DMS53 treated with DMSO at 0.1 percent for 48 hours (cell line): ENCODE results near the gene INVS.
"Not testable (repeated sequence)": the region's sequence is repeated elsewhere in the genome, so short reads cannot be mapped to it uniquely, and the experiment has no call there.

Experiments
- DNase-seq: peaks from one replicate; lab custom pipeline; 2025; ENCODE audit not compliant: unreplicated experiment; lab: John Stamatoyannopoulos, UW

INVS gene

DNA sequence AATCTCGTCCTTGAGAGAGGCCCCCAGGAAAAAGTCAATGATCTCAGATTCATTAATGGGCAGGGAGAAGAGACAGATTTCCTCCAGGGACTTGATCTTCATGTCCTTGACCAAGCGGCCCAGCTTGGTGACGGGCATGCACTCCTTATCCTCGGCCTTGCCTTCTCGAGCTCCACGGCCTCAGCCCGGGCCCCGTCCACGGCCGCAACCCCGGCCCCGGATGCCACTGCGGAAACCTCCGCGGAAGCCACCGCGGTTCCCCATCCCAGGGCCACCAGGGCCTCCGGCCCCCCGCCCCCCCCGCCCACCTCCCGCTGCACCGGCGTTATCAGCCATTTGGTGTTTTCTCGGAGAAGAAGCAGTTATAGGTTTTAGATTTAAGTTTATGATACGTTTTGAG, 18.3 kb downstream of the INVS start:
- DNase-seq, result no peak

DNA sequence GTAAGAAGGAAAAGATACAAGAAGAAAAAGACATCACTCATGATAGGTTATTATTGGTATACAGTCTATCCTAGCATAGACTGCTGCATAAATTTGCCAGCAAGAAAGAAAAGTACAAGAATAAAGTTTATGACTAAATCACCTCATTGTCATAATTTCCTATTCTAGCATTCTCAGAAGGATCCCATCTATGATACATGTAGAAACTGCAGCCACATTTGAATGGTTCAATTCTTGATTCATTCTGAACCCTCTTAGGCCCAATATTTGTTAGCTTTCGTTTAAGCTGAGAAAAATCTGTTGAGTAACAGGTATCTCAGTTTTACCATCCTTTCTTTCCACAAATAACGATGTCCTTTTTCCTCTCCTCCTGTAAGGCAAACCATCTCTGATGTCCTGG, 21.2 kb downstream of the INVS start:
- DNase-seq, result no peak

DNA sequence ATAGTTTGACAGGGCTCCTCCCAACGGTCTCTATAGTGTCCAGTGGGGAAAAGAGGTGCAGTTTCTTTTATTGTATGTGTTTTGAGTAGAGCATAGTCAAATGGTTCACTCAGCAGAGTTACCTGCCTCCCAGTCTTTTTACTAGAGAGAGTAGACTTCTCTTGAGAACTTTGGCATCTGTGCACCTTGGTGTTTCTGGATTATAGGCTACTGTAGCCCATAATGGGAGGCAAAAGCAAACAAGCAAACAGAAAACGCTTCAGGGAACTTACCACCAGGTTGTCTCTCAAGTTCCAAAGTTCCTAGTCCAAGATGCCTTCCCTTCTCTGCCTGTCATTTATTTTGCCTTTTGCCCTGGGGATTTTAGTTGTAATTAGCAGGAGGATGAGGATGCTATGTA, 26.2 kb downstream of the INVS start:
- no peak for DNase-seq

DNA sequence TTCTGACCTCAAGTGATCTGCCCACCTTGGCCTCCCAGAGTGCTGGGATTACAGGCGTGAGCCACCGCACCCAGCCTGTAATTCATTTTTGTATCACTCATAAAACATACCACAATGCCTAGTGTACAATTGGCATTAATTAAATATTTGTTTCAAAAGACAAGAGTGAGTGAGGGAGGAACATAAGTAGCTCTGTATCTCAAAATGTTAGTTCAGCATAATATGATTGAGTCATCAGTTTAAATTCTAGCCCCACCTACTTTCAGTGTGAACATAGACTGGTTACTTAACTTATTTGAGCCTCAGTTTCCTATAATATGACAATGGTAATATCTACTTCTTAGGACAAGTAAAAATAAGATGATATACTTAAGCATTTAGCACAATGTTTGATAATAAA, 26.9 kb downstream of the INVS start:
- DNase-seq, result no peak

- DNase-seq, result no peak
Measured at GRCh38 chr9:100126423-100126822, 27.4 kb downstream of the INVS start.

DNA sequence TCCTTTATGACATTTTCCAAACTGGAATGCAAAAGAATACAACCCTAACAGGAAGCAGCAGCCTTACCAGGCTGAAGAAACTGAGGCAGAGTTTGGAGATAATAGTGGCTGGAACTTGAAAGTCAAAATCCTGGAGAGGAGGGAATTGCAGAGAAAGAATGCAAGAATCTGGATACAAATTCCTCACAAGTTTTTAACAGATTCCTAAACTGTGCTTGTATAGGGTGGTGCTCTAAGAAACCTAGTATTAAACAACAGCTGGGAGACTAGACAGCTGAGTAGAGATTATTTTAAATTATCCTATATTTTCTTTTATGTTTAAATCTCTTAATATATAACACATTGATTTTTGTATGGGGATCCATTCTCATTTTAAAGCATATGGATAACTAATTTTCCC, 30.7 kb downstream of the INVS start:
- DNase-seq, result no peak

GRCh38 chr9:100131216-100131615, 32.2 kb downstream of the INVS start:
- no peak for DNase-seq

DNA sequence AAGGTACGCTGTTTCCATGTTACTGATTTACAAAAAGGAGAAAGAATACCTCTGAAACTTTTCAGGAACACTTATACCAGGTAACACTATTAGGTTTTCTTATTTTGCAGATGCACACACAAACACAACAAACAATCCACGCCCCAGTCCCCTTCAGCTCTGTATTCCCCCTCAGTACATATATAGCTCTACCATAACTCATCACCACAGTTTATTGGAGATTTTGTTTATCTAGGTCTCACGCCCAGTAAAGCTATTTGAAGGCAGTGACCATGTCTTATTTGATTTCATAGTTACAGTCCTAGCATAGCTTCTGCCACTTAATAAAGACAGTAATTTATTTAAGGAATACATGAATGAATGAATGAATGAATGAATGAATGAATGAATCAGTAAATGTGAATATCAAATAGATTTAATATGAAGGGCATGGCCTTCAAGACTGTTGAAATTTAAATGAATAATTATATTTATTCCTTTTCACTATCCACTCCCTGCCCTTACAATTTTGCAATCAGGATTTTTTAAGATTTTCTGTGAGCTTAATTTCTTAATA, 32.9 kb downstream of the INVS start:
- DNase-seq, result no peak

DNA sequence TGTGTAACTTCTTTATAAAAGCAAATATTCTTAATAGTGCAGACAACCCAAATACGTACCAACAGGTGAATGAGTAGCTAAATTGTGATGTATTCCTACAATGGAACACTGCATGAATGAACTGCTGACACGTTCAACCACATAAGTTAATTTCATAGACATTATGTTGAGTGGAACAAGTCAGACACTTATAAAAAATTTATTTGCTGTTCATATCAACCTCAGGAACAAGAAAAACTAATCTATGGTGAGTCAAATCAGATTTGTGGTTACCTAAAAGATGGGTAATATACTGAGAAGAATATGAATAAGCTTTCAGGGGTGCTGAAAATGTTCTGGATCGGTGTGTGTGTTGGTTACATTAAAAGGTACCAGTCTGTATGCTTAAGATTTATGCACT, 35.7 kb downstream of the INVS start:
- no peak for DNase-seq

GRCh38 chr9:100136799-100137198, 37.8 kb downstream of the INVS start:
- not testable (repeated sequence) for DNase-seq

DNA sequence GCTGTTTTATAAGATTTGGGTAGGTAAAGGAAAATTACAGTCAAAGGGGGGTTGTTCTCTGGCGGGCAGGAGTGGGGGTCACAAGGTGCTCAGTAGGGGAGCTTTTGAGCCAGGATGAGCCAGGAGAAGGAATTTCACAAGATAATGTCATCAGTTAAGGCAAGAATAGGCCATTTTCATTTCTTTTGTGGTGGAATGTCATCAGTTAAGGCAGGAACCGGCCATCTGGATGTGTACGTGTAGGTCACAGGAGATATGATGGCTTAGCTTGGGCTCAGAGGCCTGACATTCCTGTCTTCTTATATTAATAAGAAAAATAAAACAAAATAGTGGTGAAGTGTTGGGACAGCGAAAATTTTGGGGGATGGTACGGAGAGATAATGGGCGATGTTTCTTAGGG, 41.3 kb downstream of the INVS start:
- not testable (repeated sequence) for DNase-seq

GRCh38 chr9:100141862-100142261, 42.8 kb downstream of the INVS start:
- not testable (repeated sequence) for DNase-seq

GRCh38 chr9:100145167-100145934, 46.3 kb downstream of the INVS start:
- DNase-seq, result not testable (repeated sequence)

- not testable (repeated sequence) for DNase-seq
Measured at GRCh38 chr9:100145976-100146375, 46.9 kb downstream of the INVS start.

DNA sequence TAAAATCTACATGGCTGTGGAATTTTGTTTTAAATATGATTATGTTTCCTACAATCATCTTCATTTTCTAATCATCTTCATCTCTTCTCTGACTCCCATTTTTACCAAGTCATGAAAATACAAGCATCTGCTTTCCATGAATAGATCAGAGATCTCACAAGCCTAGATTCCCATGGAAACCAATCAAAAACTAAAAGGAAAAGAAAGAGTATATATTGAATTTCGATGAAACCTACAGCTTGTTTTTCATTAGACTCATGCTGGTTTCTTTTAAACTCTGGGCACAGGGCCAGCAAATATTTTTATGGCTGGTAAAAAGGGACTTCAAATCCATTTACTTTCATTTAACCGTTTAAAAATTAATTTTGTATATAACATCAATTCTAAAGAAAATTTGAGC, 51.2 kb downstream of the INVS start:
- DNase-seq, result no peak

- DNase-seq, result no peak
Measured at GRCh38 chr9:100160021-100160420, 61.0 kb downstream of the INVS start.

- no peak for DNase-seq
Measured at GRCh38 chr9:100167176-100167575, 68.1 kb downstream of the INVS start.

GRCh38 chr9:100167915-100168654, 69.0 kb downstream of the INVS start:
- DNase-seq, result no peak

DNA sequence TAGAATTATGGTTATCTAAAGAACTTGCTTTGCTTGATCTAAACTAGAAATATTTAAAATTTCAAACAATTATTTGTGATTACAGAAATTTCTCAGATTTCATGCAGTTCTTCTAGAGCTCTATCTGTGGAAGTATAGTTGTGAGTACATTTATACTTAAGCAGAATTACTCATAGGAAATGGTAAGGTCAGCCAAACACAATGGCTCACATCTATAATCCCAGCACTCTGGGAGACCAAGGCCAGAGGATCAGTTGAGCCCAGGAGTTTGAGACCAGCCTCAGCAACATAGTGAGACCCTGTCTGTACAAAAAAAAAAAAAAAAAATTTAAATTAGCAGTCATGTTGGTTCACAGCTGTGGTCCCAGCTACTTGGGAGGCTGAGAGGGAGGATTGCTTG, 71.0 kb downstream of the INVS start:
- no peak for DNase-seq

GRCh38 chr9:100170556-100170955, 71.5 kb downstream of the INVS start:
- no peak for DNase-seq

DNA sequence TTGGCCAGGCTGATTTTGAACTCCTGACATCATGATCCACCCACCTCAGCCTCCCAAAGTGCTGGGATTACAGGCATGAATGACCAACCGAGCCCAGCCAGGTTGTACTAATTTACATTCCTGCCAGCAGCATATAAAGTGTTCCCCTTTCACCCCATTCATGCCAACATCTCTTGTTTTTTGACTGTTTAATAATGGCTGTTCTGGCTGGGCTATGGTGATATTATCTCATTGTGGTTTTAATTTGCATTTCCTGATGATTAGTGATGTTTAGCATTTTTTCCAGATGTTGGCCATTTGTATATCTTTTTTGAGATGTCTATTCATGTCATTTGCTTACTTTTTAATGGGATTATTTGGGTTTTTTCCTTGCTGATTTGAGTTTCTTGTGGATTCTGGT, 87.3 kb downstream of the INVS start:
- DNase-seq, result no peak

DNA sequence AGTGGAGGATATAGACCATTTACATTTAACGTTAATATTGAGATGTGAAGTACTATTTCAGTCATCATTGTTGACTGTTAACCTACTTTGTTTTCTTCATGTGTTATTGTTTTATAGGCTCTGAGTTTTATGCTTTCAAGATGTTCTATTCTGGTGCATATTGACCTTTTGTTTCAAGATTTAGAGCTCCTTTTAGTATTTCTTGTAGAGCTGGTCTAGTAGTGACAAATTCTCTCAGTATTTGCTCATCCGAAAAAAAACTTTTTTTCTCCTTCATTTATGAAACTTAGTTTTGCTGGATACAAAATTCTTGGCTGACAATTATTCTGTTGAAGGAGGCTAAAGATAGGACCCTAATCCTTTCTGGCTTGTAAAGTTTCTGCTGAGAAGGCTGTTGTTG, 91.3 kb downstream of the INVS start:
- no peak for DNase-seq
